ENCODE data around the gene RIMS4. TPM values are rescaled to one million over a fixed set of nuclear protein-coding genes. Genes with fewer than 3 reads are reported as not detected.

RIMS4 gene
- total and polyA plus RNA-seq, 2 donors, result 0.14 to 2.4 TPM

DNA sequence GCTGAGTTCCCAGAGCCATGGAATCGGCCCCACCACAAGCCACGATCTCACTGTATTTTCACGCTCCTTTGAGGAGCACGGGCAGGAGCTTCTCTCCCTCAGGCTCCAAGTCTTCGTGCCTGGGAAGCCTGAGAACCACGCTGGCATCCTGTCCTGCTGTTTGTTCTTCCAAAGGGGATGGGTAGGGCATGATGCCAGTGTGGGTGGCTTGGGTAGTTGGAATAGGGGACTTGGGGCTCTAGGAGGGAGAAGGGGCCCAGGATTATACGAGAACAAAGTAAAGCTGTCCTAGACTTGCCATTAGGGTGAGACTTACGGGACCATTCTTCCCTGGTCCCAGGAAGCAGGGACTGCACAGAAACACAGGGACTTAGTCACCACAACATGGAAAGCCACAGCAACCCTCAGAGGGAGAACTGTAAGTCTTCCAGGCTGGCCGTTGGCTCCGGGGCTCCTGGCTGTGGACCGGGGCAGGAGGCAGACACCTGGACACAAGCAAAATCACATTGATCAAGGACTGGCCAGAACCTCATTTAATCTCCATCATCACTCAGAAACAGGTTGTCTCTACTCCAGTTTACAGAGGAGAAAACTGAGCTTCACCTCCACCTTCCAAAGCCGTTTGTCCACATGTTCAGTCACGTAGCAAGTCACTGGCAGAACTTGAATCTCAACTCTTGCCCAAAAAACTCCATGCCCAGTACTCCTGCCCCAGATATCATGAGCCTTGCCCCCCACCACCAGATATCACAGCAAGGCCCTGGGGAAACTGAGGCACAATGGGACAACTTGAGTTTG is 93.8 kb downstream of the RIMS4 start:
- no peaks in the 10 kb centered on the region for H3K4me1 ChIP-seq (ENCODE audit: insufficient read depth)
- no peak overlapping the region for H3K27ac ChIP-seq (ENCODE audit: low read depth)
- DNase-seq (ENCODE audit: extremely low spot score), result no peak
- no peak overlapping the region for H3K4me3 ChIP-seq (ENCODE audit: low read depth, low read length)
- WGBS, result 85% methylated on average over 13 of the region's 13 CpGs
- H3K36me3 ChIP-seq (ENCODE audit: insufficient read depth), result no peaks in the 10 kb centered on the region

DNA sequence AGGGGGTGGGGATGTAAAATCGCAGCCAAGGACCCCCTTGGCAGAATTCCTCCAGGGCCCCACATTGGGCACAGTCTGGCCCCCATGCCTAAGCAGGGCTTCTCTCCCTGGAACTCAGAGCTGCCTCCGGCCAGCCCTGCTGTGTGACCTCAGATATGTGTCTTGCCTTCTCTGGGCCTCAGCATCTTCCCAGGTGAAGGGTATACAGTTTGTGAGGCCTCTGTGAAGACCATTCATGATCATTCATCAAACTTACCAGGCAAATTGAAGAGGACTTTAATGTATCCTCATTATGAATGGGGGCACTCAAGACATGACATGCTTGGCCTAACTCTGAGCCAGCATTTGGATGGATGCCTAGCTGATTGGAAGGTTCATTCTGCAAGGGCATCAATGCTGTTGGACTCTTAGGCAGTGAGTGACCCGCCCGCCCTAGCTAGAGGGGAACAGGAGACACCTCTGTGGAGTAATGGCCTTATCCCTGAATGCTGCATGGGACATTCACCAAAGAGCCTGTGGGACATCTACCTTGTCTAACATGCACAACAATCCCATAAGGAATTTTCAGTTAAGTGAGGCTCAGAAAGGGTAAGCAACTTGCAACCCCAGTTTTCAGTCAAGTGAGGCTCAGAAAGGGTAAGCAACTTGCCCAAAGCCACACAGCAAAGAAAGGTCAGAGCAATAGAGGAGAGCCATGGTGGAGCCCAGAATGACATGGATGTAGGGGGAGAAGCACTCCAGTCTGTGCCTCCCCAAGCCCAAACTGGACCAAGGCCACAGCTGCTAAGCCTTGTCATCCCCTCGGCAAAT is 94.6 kb downstream of the RIMS4 start:
- WGBS, result 90% methylated on average over 5 of the region's 5 CpGs
- Histone ChIP-seq H3K4me3 (ENCODE audit: low read depth, low read length) (no peak overlapping the region), H3K4me1 (ENCODE audit: insufficient read depth) (no peaks in the 10 kb centered on the region), H3K27ac (ENCODE audit: low read depth) (no peak overlapping the region), H3K36me3 (ENCODE audit: insufficient read depth) (no peaks in the 10 kb centered on the region)
- DNase-seq (ENCODE audit: extremely low spot score), result no peak

DNA sequence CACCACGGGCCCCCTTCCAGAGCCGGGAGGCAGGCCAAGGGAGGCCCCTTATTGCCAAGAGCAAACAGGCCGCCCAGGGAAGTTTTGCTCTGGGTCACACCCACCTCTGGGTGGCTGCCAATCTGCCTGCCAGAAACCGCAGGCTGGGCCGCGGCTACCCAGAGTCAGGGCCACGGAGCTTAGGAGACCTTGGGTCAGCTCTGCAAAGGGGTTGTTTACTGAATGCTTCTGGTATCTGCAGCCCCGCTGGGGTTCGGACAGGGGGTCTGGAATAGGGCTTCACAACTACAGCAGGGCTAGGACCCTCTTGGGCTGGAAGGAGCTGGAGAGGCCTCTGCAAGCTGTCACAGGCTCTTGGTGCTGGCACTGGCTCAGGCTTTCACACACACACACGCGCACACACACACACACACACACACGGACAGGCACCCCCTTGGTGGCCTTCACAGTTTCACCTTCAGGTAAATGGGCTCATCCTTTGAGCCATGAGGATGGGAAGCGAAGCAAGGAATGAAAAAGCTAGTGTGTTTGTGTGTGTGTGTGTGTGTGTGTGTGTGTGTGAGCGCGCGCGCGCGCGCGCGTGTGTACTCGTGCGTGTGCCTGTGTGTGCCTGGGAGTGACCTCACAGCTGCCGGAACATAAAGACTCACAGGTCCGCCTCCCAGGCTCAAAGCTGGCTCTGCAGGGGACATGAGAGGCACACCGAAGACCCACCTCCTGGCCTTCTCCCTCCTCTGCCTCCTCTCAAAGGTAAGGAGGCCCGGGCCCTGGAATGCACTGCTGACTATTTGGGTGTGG is 95.4 kb downstream of the RIMS4 start, which contains the start of gene CCN5:
CCN5 (plus strand) TSS at position 669 of the 798 bp plus-strand sequence; CDS start at position 691, 22 bp downstream.
- 38% methylated on average over 28 of the region's 28 CpGs for WGBS
- H3K4me3 ChIP-seq (ENCODE audit: low read depth, low read length), result no peak within 1 kb of the TSS
- no peak for DNase-seq (ENCODE audit: extremely low spot score)
- no peaks in the 10 kb centered on the region for H3K4me1 ChIP-seq (ENCODE audit: insufficient read depth)
- no peak within 1 kb of the TSS for H3K27ac ChIP-seq (ENCODE audit: low read depth)
- no peaks in the 10 kb centered on the region for H3K36me3 ChIP-seq (ENCODE audit: insufficient read depth)

DNA sequence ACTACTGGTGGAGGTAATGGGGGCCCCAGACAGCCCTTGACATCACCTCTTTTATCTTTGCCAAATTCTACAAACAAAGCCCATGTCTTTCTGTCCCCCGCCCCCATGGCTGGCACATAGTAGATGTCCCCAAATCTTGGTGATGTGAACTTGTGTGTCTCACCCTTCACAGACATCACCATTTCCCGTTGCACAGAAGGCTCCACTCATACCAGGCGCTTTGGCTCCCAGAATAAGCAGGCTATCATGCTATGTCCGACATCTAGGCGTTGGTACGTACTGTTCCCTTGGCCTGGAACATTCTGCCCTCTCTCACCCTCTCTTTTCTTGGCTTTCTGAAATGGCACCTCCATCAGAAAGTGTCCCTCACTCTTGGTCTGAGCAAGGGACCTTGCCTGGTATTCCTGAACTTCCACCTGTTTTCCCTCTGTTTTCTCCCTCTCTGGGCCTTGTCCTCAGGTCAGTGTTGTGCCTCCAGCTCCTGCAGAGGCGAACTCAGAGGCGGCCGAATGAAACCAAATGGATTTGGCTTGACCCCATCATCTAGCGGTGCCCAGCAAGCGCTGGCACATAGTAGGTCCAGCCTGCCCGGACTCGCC is 96.1 kb downstream of the RIMS4 start:
- no peak overlapping the region for H3K4me3 ChIP-seq (ENCODE audit: low read depth, low read length)
- no peaks in the 10 kb centered on the region for H3K36me3 ChIP-seq (ENCODE audit: insufficient read depth)
- 51% methylated on average over 13 of the region's 13 CpGs for WGBS
- H3K27ac ChIP-seq (ENCODE audit: low read depth), result no peak overlapping the region
- no peak for DNase-seq (ENCODE audit: extremely low spot score)
- no peaks in the 10 kb centered on the region for H3K4me1 ChIP-seq (ENCODE audit: insufficient read depth)

DNA sequence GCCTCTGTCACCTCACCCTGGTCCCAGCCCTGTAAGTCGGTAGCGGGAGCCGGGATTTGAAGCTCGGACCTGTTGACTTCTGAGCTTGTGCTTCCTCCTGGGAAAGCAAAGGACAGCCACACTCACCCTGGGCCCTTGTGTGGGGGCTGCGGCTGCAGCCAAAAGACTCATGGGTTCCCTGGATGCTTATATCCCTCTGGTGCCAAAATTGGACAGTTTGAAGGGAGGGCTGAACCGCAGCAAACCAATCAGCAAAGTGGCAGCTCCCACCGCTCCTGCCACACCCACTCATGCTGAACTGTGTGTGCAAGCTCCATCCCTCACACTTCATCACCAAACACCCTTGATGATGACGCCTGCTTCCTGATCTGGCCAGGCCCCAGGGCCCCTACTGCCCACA is 99.1 kb downstream of the RIMS4 start:
- WGBS, result 84% methylated on average over 8 of the region's 8 CpGs
- no peaks in the 10 kb centered on the region for H3K4me1 ChIP-seq (ENCODE audit: insufficient read depth)
- H3K4me3 ChIP-seq (ENCODE audit: low read depth, low read length), result no peak overlapping the region
- DNase-seq (ENCODE audit: extremely low spot score), result no peak
- H3K36me3 ChIP-seq (ENCODE audit: insufficient read depth), result no peaks in the 10 kb centered on the region
- no peak overlapping the region for H3K27ac ChIP-seq (ENCODE audit: low read depth)

DNA sequence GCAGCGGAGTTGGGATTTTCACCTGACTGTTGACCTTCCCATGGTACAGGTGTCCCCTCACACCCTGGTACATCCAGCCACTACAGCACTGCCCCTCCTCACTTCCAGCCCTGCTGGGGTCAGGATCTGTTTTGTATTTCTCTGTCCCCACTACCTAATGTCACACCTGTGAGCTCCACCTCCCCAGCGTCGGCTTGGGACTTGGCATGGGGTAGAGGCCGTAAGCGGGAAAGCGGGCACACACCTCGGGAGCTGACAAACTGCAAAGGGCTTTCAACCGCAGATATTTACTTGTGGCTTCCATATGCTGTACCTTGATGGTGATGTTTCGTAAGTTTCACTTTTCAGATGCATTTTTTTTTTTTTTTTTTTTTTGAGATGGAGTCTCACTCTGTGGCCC is 100.5 kb downstream of the RIMS4 start:
- H3K36me3 ChIP-seq (ENCODE audit: insufficient read depth), result no peaks in the 10 kb centered on the region
- 95% methylated on average over 9 of the region's 9 CpGs for WGBS
- H3K4me1 ChIP-seq (ENCODE audit: insufficient read depth), result no peaks in the 10 kb centered on the region
- no peak for DNase-seq (ENCODE audit: extremely low spot score)
- H3K27ac ChIP-seq (ENCODE audit: low read depth), result no peak overlapping the region
- H3K4me3 ChIP-seq (ENCODE audit: low read depth, low read length), result no peak overlapping the region

DNA sequence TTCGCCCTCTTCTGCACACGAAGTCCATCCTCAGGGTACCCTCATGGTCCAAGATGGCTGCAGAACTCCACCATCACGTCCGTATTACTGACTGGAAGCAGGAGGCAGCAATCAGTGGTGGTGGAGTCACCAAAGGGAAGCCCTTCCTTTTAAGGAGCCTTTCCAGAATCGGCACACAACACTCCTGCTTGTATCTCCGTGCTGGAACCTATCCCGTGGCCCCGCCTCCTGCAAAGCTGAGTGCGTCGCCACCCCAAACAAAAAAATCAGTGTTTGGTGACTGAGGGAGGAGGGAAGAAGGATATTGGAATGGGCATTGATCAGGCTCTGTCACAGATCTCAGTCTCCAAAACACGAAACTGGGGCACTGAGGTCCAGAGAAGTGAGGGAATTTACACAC is 101.0 kb downstream of the RIMS4 start:
- 79% methylated on average over 11 of the region's 11 CpGs for WGBS

DNA sequence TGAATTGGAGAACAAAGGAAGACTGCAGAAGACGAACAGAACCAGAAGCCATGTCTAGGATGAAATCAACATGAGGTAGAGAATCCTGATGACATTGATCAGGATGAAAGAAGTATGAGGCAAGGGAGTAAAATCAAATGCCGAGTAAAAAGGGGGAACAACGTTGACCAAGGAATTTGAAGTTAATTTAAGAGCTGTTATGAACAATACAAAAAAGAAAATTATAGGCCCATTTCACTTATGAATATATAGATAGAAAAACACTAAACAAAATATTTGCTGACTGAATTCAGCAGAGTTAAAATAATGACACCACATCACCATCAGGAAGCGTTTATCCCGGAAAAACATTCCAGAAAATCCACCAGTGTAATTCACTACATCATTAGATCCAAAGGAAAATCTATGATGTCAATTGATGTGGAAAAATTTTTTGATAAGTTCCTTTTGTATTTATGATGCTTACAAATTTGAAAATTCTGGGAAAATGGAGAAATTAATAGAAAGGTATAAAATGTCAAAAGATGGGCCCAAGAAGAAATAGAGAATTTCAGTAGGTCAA is 103.2 kb downstream of the RIMS4 start:
- WGBS, result 85% methylated on average over 5 of the region's 5 CpGs
- DNase-seq (ENCODE audit: extremely low spot score), result no peak
- H3K36me3 ChIP-seq (ENCODE audit: insufficient read depth), result no peaks in the 10 kb centered on the region

More for the DNA sequence above, 101.0 kb downstream of the RIMS4 start:
- Histone ChIP-seq H3K4me3 (ENCODE audit: low read depth, low read length) (no peak overlapping the region), H3K4me1 (ENCODE audit: insufficient read depth) (no peaks in the 10 kb centered on the region), H3K36me3 (ENCODE audit: insufficient read depth) (no peaks in the 10 kb centered on the region), H3K27ac (ENCODE audit: low read depth) (no peak overlapping the region)
- DNase-seq (ENCODE audit: extremely low spot score), result no peak

DNA sequence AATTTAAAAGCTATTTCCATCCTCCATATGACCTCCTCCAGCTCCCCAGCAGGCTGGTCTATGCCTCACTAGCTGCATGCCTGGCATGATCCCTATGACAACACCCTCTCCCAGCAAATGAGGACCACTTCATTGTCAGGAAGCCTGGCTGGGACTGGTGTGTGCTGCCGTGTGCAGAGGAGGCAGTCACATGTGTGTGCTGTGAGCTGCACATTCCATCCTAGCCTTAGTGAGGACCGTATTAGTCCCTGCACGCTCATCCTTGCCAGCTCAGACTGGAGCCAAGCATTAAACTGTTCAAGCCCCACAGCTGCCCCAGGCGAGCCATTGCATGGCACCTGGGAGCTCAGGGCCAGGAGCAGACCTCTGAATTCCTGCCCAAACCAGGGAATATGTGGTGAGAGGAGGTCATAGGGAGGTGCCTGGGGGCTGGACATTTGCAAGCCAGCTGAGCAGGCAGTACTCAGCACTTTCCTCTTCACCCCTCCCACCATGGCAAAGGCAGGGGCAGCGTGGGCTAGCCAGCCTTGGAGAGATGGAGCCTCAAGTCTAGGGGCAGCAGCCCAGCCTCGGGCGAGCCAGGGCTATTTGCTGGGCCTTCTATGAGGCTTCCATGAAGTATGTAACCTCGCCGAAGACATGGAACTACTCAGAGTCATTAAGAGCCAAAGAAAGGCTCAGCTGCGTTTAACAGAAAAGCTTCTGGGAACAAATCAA is 103.9 kb downstream of the RIMS4 start:
- no peak overlapping the region for H3K27ac ChIP-seq (ENCODE audit: low read depth)
- no peak overlapping the region for H3K4me3 ChIP-seq (ENCODE audit: low read depth, low read length)
- no peak for DNase-seq (ENCODE audit: extremely low spot score)
- 45% methylated on average over 10 of the region's 10 CpGs for WGBS
- no peaks in the 10 kb centered on the region for H3K36me3 ChIP-seq (ENCODE audit: insufficient read depth)
- no peaks in the 10 kb centered on the region for H3K4me1 ChIP-seq (ENCODE audit: insufficient read depth)

More for the DNA sequence above, 103.2 kb downstream of the RIMS4 start:
- Histone ChIP-seq H3K4me3 (ENCODE audit: low read depth, low read length) (no peak overlapping the region), H3K27ac (ENCODE audit: low read depth) (no peak overlapping the region), H3K4me1 (ENCODE audit: insufficient read depth) (no peaks in the 10 kb centered on the region)

DNA sequence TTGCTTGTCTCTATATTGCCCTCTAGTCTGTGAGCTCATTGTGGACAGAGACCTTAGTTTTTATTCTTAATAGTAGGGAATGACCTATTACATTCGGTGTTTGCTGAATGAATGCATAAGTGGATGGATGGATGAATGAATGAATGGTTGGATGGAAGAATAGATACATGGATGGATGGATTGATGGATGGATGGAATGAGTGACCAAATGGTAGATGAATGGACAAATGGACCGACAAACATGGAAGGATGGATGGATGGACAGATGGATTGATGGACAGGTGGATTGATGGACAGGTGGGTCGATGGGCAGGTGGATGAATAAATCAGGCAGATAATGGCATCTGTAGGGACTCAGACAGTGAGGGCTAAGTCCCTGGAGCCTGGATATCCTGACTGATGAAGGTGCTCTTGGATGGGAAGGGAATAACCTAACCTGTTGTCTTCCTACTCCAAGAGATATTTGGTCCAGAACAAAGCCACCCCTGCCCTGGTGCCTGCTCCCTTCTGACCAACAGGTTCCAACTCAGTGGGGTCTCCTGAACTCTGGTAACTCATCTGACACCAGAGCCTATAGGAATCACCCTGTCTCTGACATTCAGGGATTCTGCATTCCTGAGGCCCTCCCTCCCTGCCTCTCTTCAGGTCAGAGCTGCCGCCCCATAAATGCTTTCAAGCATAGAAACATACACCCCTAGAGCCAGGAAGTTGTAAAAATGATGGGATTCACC is 104.8 kb downstream of the RIMS4 start:
- H3K27ac ChIP-seq (ENCODE audit: low read depth), result no peak overlapping the region
- H3K4me1 ChIP-seq (ENCODE audit: insufficient read depth), result no peaks in the 10 kb centered on the region
- WGBS, result 85% methylated on average over 4 of the region's 4 CpGs
- H3K4me3 ChIP-seq (ENCODE audit: low read depth, low read length), result no peak overlapping the region
- no peaks in the 10 kb centered on the region for H3K36me3 ChIP-seq (ENCODE audit: insufficient read depth)
- no peak for DNase-seq (ENCODE audit: extremely low spot score)

DNA sequence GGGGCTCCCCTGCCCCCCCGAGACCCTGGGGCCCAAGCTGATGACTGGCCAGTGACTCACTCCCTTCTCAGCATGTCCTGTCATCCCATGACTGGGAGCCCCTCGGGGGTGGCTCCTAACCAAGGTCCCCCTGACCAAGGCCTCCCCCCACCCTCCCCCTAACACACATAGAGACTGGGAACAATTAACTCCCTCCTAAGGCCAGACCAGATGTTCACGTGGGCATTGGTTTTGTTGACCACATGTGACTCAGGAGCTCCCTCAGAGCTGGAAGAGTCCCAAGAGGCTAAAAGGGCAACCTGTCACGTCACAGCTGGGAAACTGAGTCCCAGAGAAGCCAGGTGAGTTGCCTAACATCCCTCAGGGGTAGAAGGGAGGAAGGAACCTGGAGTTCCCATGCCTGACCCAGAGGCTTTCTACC is 105.8 kb downstream of the RIMS4 start:
- Histone ChIP-seq H3K36me3 (ENCODE audit: insufficient read depth) (no peaks in the 10 kb centered on the region), H3K4me1 (ENCODE audit: insufficient read depth) (no peaks in the 10 kb centered on the region), H3K4me3 (ENCODE audit: low read depth, low read length) (no peak overlapping the region), H3K27ac (ENCODE audit: low read depth) (no peak overlapping the region)
- no peak for DNase-seq (ENCODE audit: extremely low spot score)
- WGBS, result 74% methylated on average over 4 of the region's 4 CpGs

DNA sequence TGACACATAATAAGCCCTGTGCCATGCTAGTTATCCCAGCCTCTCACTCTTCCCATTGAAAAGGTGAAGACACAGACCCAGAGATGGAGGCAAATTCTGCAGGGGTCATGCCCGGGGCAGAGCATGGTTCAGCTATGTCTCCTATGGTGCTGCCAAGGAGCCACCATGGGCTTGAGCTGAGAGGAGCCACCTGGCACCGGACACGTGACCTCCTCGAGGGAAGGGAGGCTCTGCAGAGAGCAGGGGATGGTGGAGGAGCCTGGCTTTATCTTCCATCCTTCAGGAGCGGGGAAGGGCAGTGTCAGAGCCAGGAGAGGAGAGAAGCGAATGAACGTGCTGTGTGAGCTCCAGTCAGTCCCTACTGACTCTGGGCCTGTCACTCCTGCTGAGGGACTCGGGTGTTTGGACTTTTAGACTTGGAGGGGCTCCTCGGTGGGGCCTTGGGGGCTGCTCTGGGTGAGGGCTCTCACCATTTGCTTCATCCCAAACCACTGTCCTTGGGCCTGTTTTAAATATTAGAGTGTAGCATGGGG is 106.3 kb downstream of the RIMS4 start:
- no peaks in the 10 kb centered on the region for H3K4me1 ChIP-seq (ENCODE audit: insufficient read depth)
- DNase-seq (ENCODE audit: extremely low spot score), result no peak

More for the DNA sequence above, 106.3 kb downstream of the RIMS4 start:
- Histone ChIP-seq H3K36me3 (ENCODE audit: insufficient read depth) (no peaks in the 10 kb centered on the region), H3K4me3 (ENCODE audit: low read depth, low read length) (no peak overlapping the region), H3K27ac (ENCODE audit: low read depth) (no peak overlapping the region)
- 89% methylated on average over 9 of the region's 9 CpGs for WGBS

Data from urinary bladder (tissue), 4 donors.